ENCODE data around the gene MAGEB1. TPM values are rescaled to one million over a fixed set of nuclear protein-coding genes. Genes with fewer than 3 reads are reported as not detected.

MAGEB1 gene
- total and polyA plus RNA-seq, 7 donors = not detected

DNA sequence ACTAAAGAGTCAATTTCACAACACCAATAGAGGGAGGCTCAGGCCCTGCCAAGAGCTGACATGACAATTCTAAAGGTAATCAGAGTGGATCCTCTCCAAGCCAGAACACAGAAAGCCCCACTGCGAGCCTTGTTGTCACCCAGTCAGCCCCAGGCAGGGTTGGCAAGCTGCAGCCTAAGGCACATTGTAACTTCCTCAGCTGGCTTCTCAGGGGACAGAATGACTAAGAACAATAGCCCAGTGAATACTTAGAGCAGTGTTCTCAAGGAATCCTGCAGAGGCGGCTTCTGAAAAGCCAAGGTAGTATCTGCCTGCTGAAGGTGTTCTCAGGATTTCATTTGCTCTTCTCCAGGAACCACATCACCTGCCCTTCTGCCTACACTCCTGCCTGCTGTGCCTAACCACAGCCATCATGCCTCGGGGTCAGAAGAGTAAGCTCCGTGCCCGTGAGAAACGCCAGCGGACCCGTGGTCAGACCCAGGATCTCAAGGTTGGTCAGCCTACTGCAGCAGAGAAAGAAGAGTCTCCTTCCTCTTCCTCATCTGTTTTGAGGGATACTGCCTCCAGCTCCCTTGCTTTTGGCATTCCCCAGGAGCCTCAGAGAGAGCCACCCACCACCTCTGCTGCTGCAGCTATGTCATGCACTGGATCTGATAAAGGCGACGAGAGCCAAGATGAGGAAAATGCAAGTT, 5.1 kb upstream of the MAGEB1 start, which contains the start of gene MAGEB4:
TSS of gene MAGEB4 (plus strand) at position 277 of the 692 bp plus-strand sequence. CDS start at position 413, 136 bp downstream.
- intact Hi-C loops (cut with DNase I) = no loop called here
- Histone ChIP-seq H3K27ac (no peak within 1 kb of the TSS), H3K9me3 (no peaks in the 10 kb centered on the region), H3K4me3 (no peak within 1 kb of the TSS), H3K36me3 (no peaks in the 10 kb centered on the region), H3K4me1 (no peaks in the 10 kb centered on the region), H3K27me3 (no peaks in the 10 kb centered on the region)
- no peak for TF ChIP-seq EP300 (IDR thresholded peaks at IDR 0.05)
- TF ChIP-seq POLR2A (IDR thresholded peaks at IDR 0.05) = no peak
- no peak for TF ChIP-seq POLR2AphosphoS5 (IDR thresholded peaks at IDR 0.05)
- TF ChIP-seq, protein P1, sequence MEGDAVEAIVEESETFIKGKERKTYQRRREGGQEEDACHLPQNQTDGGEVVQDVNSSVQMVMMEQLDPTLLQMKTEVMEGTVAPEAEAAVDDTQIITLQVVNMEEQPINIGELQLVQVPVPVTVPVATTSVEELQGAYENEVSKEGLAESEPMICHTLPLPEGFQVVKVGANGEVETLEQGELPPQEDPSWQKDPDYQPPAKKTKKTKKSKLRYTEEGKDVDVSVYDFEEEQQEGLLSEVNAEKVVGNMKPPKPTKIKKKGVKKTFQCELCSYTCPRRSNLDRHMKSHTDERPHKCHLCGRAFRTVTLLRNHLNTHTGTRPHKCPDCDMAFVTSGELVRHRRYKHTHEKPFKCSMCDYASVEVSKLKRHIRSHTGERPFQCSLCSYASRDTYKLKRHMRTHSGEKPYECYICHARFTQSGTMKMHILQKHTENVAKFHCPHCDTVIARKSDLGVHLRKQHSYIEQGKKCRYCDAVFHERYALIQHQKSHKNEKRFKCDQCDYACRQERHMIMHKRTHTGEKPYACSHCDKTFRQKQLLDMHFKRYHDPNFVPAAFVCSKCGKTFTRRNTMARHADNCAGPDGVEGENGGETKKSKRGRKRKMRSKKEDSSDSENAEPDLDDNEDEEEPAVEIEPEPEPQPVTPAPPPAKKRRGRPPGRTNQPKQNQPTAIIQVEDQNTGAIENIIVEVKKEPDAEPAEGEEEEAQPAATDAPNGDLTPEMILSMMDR (IDR thresholded peaks at IDR 0.05) = no peak
- WGBS, 2 donors = 93 to 94% methylated on average over 10 of the region's 10 CpGs
- DNase-seq = no peak

DNA sequence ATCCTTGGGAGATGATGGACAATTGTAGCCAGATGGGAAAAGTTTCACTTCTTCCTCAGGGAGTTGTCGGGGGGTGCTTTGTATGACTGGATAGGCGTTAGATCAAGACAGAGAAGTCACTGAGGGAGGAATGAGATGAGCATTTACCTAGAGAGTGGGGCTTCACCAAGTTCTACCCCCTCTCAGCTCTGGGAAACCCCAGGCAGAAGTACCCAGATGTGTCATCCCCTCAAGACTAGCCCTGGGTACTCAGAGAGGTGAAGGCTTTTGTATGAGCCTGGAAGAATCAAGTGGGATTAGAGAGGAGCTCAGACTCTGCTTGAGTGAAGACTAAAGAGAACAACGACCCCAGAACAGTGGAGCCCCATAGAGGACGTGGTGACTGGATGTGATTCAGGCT, 1.9 kb downstream of the MAGEB1 start:
- Histone ChIP-seq H3K4me1 (no peaks in the 10 kb centered on the region), H3K36me3 (no peaks in the 10 kb centered on the region), H3K27me3 (no peaks in the 10 kb centered on the region), H3K9me3 (no peaks in the 10 kb centered on the region), H3K27ac (no peak overlapping the region), H3K4me3 (no peak overlapping the region)
- DNase-seq = no peak
- WGBS, 2 donors = 74 to 87% methylated on average over 4 of the region's 4 CpGs
- TF ChIP-seq POLR2AphosphoS5 (IDR thresholded peaks at IDR 0.05) (no peak), POLR2A (IDR thresholded peaks at IDR 0.05) (no peak)
- intact Hi-C loops (cut with DNase I) = no loop called here

DNA sequence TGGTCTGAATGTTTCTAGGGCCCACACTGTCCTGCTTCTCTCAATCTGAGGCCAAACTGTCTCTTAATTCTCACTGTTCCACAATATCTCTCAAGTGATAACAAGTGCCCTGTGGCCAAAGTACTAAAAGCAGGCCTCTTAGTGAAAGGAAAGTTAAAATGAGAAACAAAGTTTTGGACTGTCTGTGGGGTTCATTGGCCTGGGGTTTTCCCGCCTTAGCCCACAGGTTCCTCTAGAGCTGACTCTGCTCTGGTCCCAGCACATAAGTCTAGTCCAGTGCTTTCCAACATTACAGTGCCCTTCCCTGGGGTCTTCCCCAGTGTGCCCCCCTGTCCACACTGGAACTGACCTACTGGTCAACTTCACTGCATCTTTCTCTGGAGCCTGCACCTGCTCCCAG, 6.3 kb downstream of the MAGEB1 start:
- TF ChIP-seq POLR2A (IDR thresholded peaks at IDR 0.05) (no peak), EP300 (IDR thresholded peaks at IDR 0.05) (no peak), POLR2AphosphoS5 (IDR thresholded peaks at IDR 0.05) (no peak)
- TF ChIP-seq, protein P1 (IDR thresholded peaks at IDR 0.05) = no peak
- no peak for DNase-seq
- intact Hi-C loops (cut with DNase I) = no loop called here
- Histone ChIP-seq H3K4me1 (no peaks in the 10 kb centered on the region), H3K36me3 (no peaks in the 10 kb centered on the region), H3K4me3 (no peak overlapping the region), H3K27me3 (no peaks in the 10 kb centered on the region), H3K9me3 (no peaks in the 10 kb centered on the region), H3K27ac (no peak overlapping the region)
- 96 to 100% methylated on average over 1 of the region's 1 CpG for WGBS, 2 donors

DNA sequence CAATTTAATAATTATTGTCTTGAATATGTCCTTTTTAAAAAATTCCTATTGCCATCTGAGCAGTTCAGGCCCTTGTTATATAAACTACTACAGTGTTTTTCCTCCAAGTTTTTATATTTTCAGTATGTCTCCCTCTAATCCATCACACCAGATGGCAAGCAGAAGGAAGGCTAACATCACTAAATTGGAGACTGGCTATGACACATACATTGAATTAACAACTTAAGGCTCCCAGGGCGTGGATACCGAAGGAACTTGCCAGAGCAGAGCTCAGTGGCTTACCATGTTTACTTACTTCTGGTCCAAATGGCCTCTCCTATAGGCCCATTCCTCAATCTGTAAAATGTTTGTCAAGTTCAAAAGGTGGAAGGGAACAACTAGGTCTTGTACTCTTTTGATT, 13.0 kb downstream of the MAGEB1 start:
- TF ChIP-seq EP300 (IDR thresholded peaks at IDR 0.05) (no peak), POLR2AphosphoS5 (IDR thresholded peaks at IDR 0.05) (no peak), POLR2A (IDR thresholded peaks at IDR 0.05) (no peak)
- TF ChIP-seq, protein P1 (IDR thresholded peaks at IDR 0.05) = no peak
- no peaks in the 10 kb centered on the region for H3K27me3 ChIP-seq
- WGBS, 2 donors = 50 to 82% methylated on average over 2 of the region's 2 CpGs
- intact Hi-C loops (cut with DNase I) = no loop called here
- DNase-seq = no peak
- H3K9me3 ChIP-seq = no peaks in the 10 kb centered on the region
- no peaks in the 10 kb centered on the region for H3K4me1 ChIP-seq
- H3K27ac ChIP-seq = no peak overlapping the region
- H3K36me3 ChIP-seq = no peaks in the 10 kb centered on the region
- no peak overlapping the region for H3K4me3 ChIP-seq

DNA sequence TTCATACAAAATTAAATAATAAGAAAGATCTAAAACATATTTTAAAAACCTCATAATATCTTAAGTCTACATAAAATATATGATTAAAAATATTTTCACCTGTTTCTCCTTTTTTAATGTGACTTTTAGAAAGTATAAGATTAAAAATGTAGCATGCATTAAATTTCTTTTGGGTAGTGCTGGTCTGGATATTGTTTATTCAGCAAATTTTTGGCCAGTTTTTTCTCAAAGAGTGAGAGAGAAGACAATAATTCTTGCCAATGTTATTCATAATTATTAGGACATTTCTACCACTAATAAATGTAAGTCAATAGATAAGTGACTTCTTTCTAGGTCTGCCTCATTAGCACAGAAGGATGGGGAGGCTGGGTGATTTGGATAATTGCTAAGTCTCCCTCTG, 14.1 kb downstream of the MAGEB1 start:
- Histone ChIP-seq H3K27me3 (no peaks in the 10 kb centered on the region), H3K27ac (no peak overlapping the region), H3K36me3 (no peaks in the 10 kb centered on the region), H3K9me3 (no peaks in the 10 kb centered on the region), H3K4me3 (no peak overlapping the region), H3K4me1 (no peaks in the 10 kb centered on the region)
- TF ChIP-seq, protein P1 (IDR thresholded peaks at IDR 0.05) = no peak
- no peak for TF ChIP-seq POLR2AphosphoS5 (IDR thresholded peaks at IDR 0.05)
- no peak for TF ChIP-seq EP300 (IDR thresholded peaks at IDR 0.05)
- TF ChIP-seq POLR2A (IDR thresholded peaks at IDR 0.05) = no peak
- no peak for DNase-seq
- intact Hi-C loops (cut with DNase I) = no loop called here
